HG03460 (cell line): ENCODE data around the gene ELL3.
"Not testable (repeated sequence)": the region's sequence is repeated elsewhere in the genome, so short reads cannot be mapped to it uniquely, and the experiment has no call there.

Experiments
- ATAC-seq: cut with Tn5 transposase; IDR thresholded peaks from one replicate; pipeline ENCODE4 v1.9.1; 2021; ENCODE audit not compliant: unreplicated experiment

ELL3 gene

DNA sequence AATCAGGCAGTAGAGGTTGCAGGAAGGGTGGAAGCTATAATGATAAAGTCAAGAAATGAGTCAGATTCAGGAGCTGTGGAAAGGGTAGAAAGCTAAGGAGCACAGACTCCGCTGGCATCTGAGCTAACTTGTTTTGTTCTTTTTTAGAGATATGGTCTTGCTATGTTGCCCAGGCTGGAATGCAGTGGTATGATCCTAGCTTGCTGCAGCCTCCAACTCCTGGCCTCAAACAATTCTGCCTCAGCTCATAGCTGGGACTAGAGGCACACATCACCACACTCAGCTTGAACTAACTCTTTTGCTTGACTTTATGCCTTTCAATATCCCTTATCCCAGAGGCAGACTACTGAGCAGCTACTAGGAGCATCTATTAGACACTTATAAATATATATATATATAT, 50.5 kb downstream of the ELL3 start:
- not testable (repeated sequence) for ATAC-seq

DNA sequence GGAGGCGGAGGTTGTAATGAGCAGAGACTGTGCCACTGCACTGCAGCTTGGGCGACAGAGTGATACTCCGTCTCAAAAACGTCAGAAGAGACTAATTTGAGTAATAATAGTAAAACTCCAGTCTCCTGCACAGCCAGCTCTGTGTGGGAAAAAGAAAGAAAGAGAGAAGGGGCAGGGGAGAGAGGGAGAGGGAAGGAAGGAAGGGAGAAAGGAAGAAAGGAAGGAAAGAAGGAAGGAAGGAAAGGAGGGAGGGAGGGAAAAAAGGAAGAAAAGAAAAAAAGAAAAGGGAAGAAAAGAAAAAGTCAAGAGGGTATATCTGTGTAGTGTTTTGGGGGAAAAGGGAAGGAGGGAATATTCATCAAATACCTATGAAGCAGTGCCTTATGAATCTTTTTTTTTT, 53.6 kb downstream of the ELL3 start:
- no peak for ATAC-seq
